Measurements from ENCODE around the gene CAMK1D. TPM values are rescaled to one million over a fixed set of nuclear protein-coding genes. Genes with fewer than 3 reads are reported as not detected.

Gene CAMK1D
- total and polyA plus RNA-seq, 10 of the 15 experiments (the other 5 are each of a cell fraction or from before 2014, with no cell fraction given), result 2.1 to 35.5 (median 14.7) TPM

DNA sequence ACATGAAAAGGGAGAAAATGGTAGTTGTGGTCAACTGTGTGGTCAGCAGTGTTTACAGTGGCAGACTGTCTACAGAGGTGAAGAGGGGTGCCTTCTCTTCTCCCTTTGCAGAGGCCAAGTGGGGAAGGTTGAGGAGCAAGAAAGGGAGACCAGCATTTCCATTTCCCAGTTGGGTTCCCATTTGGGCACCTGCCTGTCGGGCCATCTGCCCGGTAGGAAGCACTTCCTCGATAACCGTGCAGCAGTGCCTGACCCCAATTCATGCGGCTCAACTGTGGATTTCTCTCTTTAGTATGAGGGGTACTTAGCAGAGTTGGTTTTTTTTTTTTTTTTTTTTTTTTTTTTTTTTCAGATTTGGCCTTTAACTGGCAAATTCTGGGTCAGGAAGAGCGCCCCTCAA lies 525.2 kb downstream of the CAMK1D start:
- WGBS (ENCODE audit: insufficient coverage, insufficient replicate concordance, low lambda C conversion rate, missing lambda C conversion rate), result 69% methylated on average over 6 of the region's 6 CpGs
- H3K4me3 ChIP-seq, result no peak overlapping the region
- H4K20me1 ChIP-seq (ENCODE audit: control insufficient read depth, insufficient read depth), result no peaks in the 10 kb centered on the region
- no TSS peak for BruUV-seq (replicated peaks)
- ChIA-PET RAD21 (ENCODE audit: unreplicated experiment) (no interaction called here), CTCF (no interaction called here), SMC1A (ENCODE audit: uncharacterized antibody, unreplicated experiment) (no interaction called here), POLR2A (no interaction called here)
- FAIRE-seq (no peak), ATAC-seq (no peak), DNase-seq (ENCODE audit: low read depth, low spot score) (no peak)
- intact Hi-C loops (cut with micrococcal nuclease; ENCODE audit: unreplicated experiment), result no loop called here
- H3K27ac ChIP-seq (ENCODE audit: control insufficient read depth, insufficient read depth), result no peak overlapping the region
- H2AFZ ChIP-seq (ENCODE audit: control insufficient read depth, low read depth, low read length), result no peak overlapping the region
- H3K4me1 ChIP-seq (ENCODE audit: control insufficient read depth, insufficient read depth, low read length), result no peaks in the 10 kb centered on the region
- no peak overlapping the region for H3K9ac ChIP-seq (ENCODE audit: control insufficient read depth, insufficient read depth, low read length)
- H3K79me2 ChIP-seq (ENCODE audit: control insufficient read depth, insufficient read depth, low read length), result no peaks in the 10 kb centered on the region
- no peaks in the 10 kb centered on the region for H3K27me3 ChIP-seq (replicated peaks in 1 of 2; ENCODE audit: control insufficient read depth in 2 of 2, insufficient read depth in 2 of 2, low read length in 1 of 2)
- no peaks in the 10 kb centered on the region for H3K36me3 ChIP-seq (ENCODE audit: control insufficient read depth in 2 of 2, insufficient read depth in 2 of 2, low read length in 1 of 2)
- no peaks in the 10 kb centered on the region; the same call in 2 of the 3 replicates for H3K9me3 ChIP-seq (replicated peaks; ENCODE audit: control insufficient read depth, insufficient read depth, low read length)
- no peak overlapping the region for H3K4me2 ChIP-seq (ENCODE audit: control insufficient read depth, insufficient read depth)
- TF ChIP-seq IKZF2 (IDR thresholded peaks at IDR 0.05) (no peak), HDGF (IDR thresholded peaks at IDR 0.05) (no peak), RELB (IDR thresholded peaks at IDR 0.05; ENCODE audit: low read depth) (no peak), RAD21 (IDR thresholded peaks at IDR 0.05; ENCODE audit: insufficient read depth, low read depth, low read length) (no peak), IKZF1 (conservative IDR thresholded peaks at IDR 0.05) (no peak), EGR1 (IDR thresholded peaks at IDR 0.05; ENCODE audit: borderline replicate concordance in 1 of 2, low read depth in 2 of 2, low read length in 2 of 2) (no peak), MLLT1 (IDR thresholded peaks at IDR 0.05) (no peak), ETV6 (conservative IDR thresholded peaks at IDR 0.05 in 1 of 2, IDR thresholded peaks at IDR 0.05 in 1 of 2; ENCODE audit: borderline replicate concordance in 1 of 2, low read depth in 1 of 2) (no peak), SIX5 (IDR thresholded peaks at IDR 0.05; ENCODE audit: low read depth, low read length, severe bottlenecking) (no peak), ZNF24 (IDR thresholded peaks at IDR 0.05) (no peak)
- in situ Hi-C loops (cut with MboI), result no loop called here

Data from GM12878 (cell line).